ENCODE results near the gene TMED1.
A peak's percentile ranks its signal among the peaks of the same experiment; 100 is the strongest.

TMED1 gene

GRCh38 chr19:10808937-10809649, 26.9 kb downstream of the TMED1 start:
- DNase-seq = peak; percentile 62

GRCh38 chr19:10805758-10806247, 30.2 kb downstream of the TMED1 start:
- DNase-seq = no peak

GRCh38 chr19:10805065-10805757, 30.8 kb downstream of the TMED1 start:
- DNase-seq = no peak

GRCh38 chr19:10803252-10803651, 32.8 kb downstream of the TMED1 start:
- no peak for DNase-seq

GRCh38 chr19:10802479-10802878, 33.5 kb downstream of the TMED1 start:
- DNase-seq = no peak

GRCh38 chr19:10800488-10800887, 35.5 kb downstream of the TMED1 start:
- DNase-seq = no peak

- DNase-seq = no peak
Measured at GRCh38 chr19:10797541-10798256, 38.3 kb downstream of the TMED1 start.

- no peak for DNase-seq
Measured at GRCh38 chr19:10797078-10797477, 38.9 kb downstream of the TMED1 start.

GRCh38 chr19:10796653-10797052, 39.4 kb downstream of the TMED1 start:
- DNase-seq = no peak

- no peak for DNase-seq
Measured at GRCh38 chr19:10789866-10790265, 46.1 kb downstream of the TMED1 start.

- no peak for DNase-seq
Measured at GRCh38 chr19:10788146-10788545, 47.9 kb downstream of the TMED1 start.

GRCh38 chr19:10784257-10784656, 51.8 kb downstream of the TMED1 start:
- DNase-seq = no peak

- no peak for DNase-seq
Measured at GRCh38 chr19:10782795-10783194, 53.2 kb downstream of the TMED1 start.

All from NCI-H226 (cell line).